8988T (cell line): Measurements from ENCODE around the gene UNC13C.

Source experiments
- DNase-seq: peaks from one replicate; pipeline ENCODE4 v3.0.0; 2011

Gene UNC13C

GRCh38 chr15:54577476-54578250, 599.4 kb downstream of the UNC13C start:
- DNase-seq = no peak

- no peak for DNase-seq
Observed at GRCh38 chr15:54579855-54580254, 601.6 kb downstream of the UNC13C start.

GRCh38 chr15:54580643-54581042, 602.4 kb downstream of the UNC13C start:
- DNase-seq = no peak

- no peak for DNase-seq
Observed at GRCh38 chr15:54582863-54583643, 604.8 kb downstream of the UNC13C start.

GRCh38 chr15:54585063-54585462, 606.8 kb downstream of the UNC13C start:
- DNase-seq = no peak

GRCh38 chr15:54594115-54594514, 615.9 kb downstream of the UNC13C start:
- DNase-seq = no peak

- DNase-seq = no peak
Observed at GRCh38 chr15:54599386-54599785, 621.1 kb downstream of the UNC13C start.

- no peak for DNase-seq
Observed at GRCh38 chr15:54605043-54605442, 626.8 kb downstream of the UNC13C start.

- no peak for DNase-seq
Observed at GRCh38 chr15:54605556-54605955, 627.3 kb downstream of the UNC13C start.

- DNase-seq = no peak
Observed at GRCh38 chr15:54608876-54609835, 630.9 kb downstream of the UNC13C start.

GRCh38 chr15:54618120-54618519, 639.9 kb downstream of the UNC13C start:
- DNase-seq = no peak

- DNase-seq = no peak
Observed at GRCh38 chr15:54619180-54619579, 640.9 kb downstream of the UNC13C start.

- no peak for DNase-seq
Observed at GRCh38 chr15:54620916-54621315, 642.7 kb downstream of the UNC13C start.

- DNase-seq = no peak
Observed at GRCh38 chr15:54636147-54636546, 657.9 kb downstream of the UNC13C start.

GRCh38 chr15:54638666-54639065, 660.4 kb downstream of the UNC13C start:
- no peak for DNase-seq

GRCh38 chr15:54640873-54641272, 662.6 kb downstream of the UNC13C start:
- DNase-seq = no peak

GRCh38 chr15:54644796-54645195, 666.6 kb downstream of the UNC13C start:
- DNase-seq = no peak

GRCh38 chr15:54659646-54660045, 681.4 kb downstream of the UNC13C start:
- DNase-seq = no peak

- DNase-seq = no peak
Observed at GRCh38 chr15:54660356-54660755, 682.1 kb downstream of the UNC13C start.

GRCh38 chr15:54675241-54675640, 697.0 kb downstream of the UNC13C start:
- DNase-seq = no peak

- no peak for DNase-seq
Observed at GRCh38 chr15:54681584-54681983, 703.3 kb downstream of the UNC13C start.
